ENCODE measurements around the gene ZNF281. TPM values are rescaled to one million over a fixed set of nuclear protein-coding genes. Genes with fewer than 3 reads are reported as not detected.
"Not testable (repeated sequence)": the region's sequence is repeated elsewhere in the genome, so short reads cannot be mapped to it uniquely, and the experiment has no call there.

ZNF281 gene
- polyA plus RNA-seq, 1 experiment, result 17.7 TPM

DNA sequence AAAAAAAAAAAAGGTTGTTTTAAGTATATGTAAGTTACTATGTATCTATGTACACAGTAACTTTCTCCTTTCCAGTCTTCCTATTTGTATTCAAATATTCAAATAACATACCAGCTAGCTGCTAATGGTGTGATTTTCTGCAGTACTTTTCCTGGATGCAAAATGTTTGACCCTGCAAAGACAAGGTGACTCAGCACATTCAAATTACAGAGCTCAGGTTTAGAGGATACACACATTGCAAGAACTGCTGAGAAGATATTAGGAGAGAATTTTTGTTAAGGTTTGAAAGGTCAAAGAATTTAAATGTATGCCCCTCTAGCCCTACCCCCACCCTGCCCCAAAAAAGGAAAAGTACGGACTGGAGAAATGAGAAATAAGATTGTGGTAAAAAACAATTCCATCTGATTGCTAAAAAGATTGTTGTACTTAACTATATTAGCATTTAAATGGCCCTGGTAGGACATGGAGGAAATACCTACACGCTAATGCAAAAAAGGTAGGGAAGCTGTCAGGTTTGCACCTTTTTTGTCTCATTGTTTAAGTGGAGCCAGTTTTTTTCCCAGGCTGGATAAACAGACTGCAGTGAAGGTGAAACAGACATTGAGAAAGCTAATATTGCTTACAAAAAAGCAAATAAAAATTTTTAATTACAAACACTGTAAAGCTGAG lies 45.6 kb downstream of the ZNF281 start:
- DNase-seq (ENCODE audit: low read depth, low spot score), result no peak
- ChIA-PET CTCF (interaction anchor here (0.6 to 2.2 kb wide), 6 partner anchors 10 to 679 kb away, joined by 3 to 9 read pairs (median 3); no protein-coding TSS in a partner anchor), POLR2A (interaction anchor here (1.2 kb wide), 1 partner anchor 46 kb away, joined by 4 read pairs; the partner anchor contains the start of gene ZNF281)
- Histone ChIP-seq H3K27ac (ENCODE audit: low read depth, low read length) (no peak overlapping the region), H3K27me3 (ENCODE audit: control insufficient read depth, insufficient read depth, low read length) (no peaks in the 10 kb centered on the region), H3K9me3 (ENCODE audit: control insufficient read depth, insufficient read depth, low read length) (no peaks in the 10 kb centered on the region), H3K4me3 (ENCODE audit: low read depth, low read length) (no peak overlapping the region)
- TF ChIP-seq, protein P1, sequence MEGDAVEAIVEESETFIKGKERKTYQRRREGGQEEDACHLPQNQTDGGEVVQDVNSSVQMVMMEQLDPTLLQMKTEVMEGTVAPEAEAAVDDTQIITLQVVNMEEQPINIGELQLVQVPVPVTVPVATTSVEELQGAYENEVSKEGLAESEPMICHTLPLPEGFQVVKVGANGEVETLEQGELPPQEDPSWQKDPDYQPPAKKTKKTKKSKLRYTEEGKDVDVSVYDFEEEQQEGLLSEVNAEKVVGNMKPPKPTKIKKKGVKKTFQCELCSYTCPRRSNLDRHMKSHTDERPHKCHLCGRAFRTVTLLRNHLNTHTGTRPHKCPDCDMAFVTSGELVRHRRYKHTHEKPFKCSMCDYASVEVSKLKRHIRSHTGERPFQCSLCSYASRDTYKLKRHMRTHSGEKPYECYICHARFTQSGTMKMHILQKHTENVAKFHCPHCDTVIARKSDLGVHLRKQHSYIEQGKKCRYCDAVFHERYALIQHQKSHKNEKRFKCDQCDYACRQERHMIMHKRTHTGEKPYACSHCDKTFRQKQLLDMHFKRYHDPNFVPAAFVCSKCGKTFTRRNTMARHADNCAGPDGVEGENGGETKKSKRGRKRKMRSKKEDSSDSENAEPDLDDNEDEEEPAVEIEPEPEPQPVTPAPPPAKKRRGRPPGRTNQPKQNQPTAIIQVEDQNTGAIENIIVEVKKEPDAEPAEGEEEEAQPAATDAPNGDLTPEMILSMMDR (IDR thresholded peaks at IDR 0.05; ENCODE audit: low read depth, low read length), result no peak

DNA sequence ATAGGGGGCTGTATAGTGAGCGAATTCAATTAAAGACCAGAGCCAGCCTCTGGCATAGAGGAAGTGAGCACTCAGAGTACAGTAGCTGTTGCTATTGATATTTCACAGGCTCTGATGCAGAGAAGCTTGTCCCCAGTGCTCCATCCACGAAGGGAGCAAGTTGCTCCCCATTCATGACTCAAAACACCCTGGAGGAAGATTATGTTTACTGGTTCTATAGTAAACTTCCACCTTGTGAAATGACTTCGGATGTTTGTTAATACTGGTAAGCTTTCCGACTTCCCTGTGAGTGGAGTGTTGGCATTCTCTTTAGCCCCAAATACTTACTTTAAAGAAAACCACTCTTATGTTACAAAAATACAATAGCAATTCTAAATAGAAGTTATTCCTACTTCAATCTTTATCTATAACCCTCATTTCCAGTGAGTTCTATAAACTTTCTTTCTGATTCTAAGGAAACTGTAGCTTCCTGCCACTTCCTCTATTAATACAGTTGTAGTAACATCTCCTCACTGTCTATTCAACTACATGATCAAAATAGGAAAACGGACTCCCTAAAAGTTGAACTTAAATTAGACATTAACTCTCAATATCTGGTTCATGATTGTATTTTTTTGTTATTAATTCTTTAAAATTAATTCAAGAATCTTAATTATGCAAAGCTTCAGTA lies 46.4 kb downstream of the ZNF281 start:
- Histone ChIP-seq H3K27me3 (ENCODE audit: control insufficient read depth, insufficient read depth, low read length) (no peaks in the 10 kb centered on the region), H3K4me3 (ENCODE audit: low read depth, low read length) (no peak overlapping the region), H3K9me3 (ENCODE audit: control insufficient read depth, insufficient read depth, low read length) (no peaks in the 10 kb centered on the region), H3K27ac (ENCODE audit: low read depth, low read length) (no peak overlapping the region)
- ChIA-PET POLR2A (interaction anchor here (1.2 kb wide), 1 partner anchor 46 kb away, joined by 4 read pairs; the partner anchor contains the start of gene ZNF281), CTCF (interaction anchor here (0.9 to 2.2 kb wide), 4 partner anchors 9 to 679 kb away, joined by 3 to 9 read pairs (median 5); no protein-coding TSS in a partner anchor)
- TF ChIP-seq, protein P1 (IDR thresholded peaks at IDR 0.05; ENCODE audit: low read depth, low read length), result no peak
- DNase-seq (ENCODE audit: low read depth, low spot score), result no peak

DNA sequence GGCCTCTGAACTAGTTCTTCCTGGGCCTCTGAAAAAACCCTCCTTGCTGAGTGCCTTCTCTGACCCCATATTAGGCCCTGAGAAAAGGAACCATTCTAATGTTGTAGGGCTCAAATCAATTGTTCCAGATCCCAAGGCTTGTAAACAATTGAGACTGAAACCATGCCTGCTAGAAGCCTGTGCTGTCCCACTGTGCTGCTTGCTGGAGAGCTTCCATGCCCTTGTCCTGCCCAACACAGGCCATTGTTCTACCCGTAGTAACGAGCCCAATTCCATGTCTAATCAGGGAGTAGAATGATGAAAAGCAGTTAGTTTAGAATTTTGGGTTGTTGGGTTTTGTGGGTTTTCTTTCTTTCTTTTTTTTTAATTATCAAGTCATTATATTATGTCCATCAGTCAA lies 47.4 kb downstream of the ZNF281 start:
- CTCF ChIA-PET, result no interaction called here
- Histone ChIP-seq H3K4me3 (ENCODE audit: low read depth, low read length) (no peak overlapping the region), H3K9me3 (ENCODE audit: control insufficient read depth, insufficient read depth, low read length) (no peaks in the 10 kb centered on the region), H3K27ac (ENCODE audit: low read depth, low read length) (no peak overlapping the region), H3K27me3 (ENCODE audit: control insufficient read depth, insufficient read depth, low read length) (no peaks in the 10 kb centered on the region)
- TF ChIP-seq, protein P1 (IDR thresholded peaks at IDR 0.05; ENCODE audit: low read depth, low read length), result no peak
- POLR2A ChIA-PET, result no interaction called here
- DNase-seq (ENCODE audit: low read depth, low spot score), result no peak

DNA sequence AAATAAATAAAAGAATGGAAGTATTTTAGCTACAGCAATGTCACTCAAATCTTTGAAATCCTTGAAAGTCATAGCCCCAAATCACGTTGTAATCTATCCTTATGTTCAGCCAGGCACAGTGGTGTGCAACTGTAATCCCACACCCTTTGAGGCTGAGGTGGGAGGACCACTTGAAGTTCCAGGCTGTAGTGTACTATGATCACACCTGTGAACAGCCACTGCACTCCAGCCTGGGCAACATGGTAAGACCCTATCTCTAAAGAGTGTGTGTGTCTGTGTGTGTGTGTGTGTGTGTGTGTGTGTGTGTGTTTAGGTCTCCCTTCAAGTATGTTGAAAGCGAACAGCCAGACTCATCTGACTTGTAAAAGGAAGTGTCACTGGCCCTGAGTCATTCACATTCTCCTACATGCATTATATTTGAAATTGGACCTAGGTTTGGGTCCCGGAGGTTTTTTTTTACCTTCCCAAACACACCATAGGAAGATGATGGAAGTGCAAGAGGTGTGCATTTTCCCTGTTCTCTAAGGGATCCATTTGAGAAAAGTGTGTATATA lies 50.1 kb downstream of the ZNF281 start:
- H3K27me3 ChIP-seq (ENCODE audit: control insufficient read depth, insufficient read depth, low read length), result no peaks in the 10 kb centered on the region
- no peak for DNase-seq (ENCODE audit: low read depth, low spot score)
- TF ChIP-seq, protein P1 (IDR thresholded peaks at IDR 0.05; ENCODE audit: low read depth, low read length), result no peak
- H3K9me3 ChIP-seq (ENCODE audit: control insufficient read depth, insufficient read depth, low read length), result no peaks in the 10 kb centered on the region
- H3K4me3 ChIP-seq (ENCODE audit: low read depth, low read length), result no peak overlapping the region
- no peak overlapping the region for H3K27ac ChIP-seq (ENCODE audit: low read depth, low read length)
- ChIA-PET POLR2A (no interaction called here), CTCF (no interaction called here)

DNA sequence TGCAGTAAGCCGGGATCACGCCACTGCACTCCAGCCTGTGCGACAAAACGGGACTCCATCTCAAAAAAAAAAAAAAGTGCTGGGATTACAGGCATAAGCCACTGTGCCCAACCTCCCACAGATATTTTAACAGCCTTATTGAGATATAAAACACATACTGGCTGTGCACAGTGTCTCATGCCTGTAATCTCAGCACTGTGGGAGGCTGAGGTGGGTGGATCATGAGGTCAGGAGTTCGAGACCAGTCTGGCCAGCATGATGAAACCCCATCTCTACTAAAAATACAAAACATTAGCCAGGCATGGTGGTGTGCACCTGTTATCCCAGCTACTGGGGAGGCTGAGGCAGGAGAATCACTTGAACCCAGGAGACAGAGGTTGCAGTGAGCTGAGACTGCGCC lies 51.9 kb downstream of the ZNF281 start:
- CTCF ChIA-PET, result not testable (repeated sequence)

More for the DNA sequence above, 51.9 kb downstream of the ZNF281 start:
- H3K9me3 ChIP-seq (ENCODE audit: control insufficient read depth, insufficient read depth, low read length); DNase-seq (ENCODE audit: low read depth, low spot score); POLR2A ChIA-PET; H3K27me3 ChIP-seq (ENCODE audit: control insufficient read depth, insufficient read depth, low read length); H3K27ac ChIP-seq (ENCODE audit: low read depth, low read length); H3K4me3 ChIP-seq (ENCODE audit: low read depth, low read length): not testable (repeated sequence)
